Natural killer cell (primary cell): ENCODE measurements around the gene KCNMB3. TPM values are rescaled to one million over a fixed set of nuclear protein-coding genes. Genes with fewer than 3 reads are reported as not detected.

Experiments used
- ATAC-seq, 3 donors: fragments of 150-1000 bp in 2 of 3; fragments of 200-7000 bp in 1 of 3; cut with Tn5 transposase; 1 replicate in 1 of 3; 2 replicates in 2 of 3; pipeline ENCODE4 v1.10.0; 2021; ENCODE audit warnings: mild to moderate bottlenecking in 2 of 3, moderate library complexity in 2 of 3
- DNase-seq, 2 donors: peaks; one replicate each; pipeline versions ENCODE4 v3.0.0 to v3.0.0-alpha.2; 2013 to 2021; ENCODE audit warnings: mixed read lengths in 1 of 2
- H3K27ac ChIP-seq: one replicate; pipeline ENCODE4 v1.5.1; 2013; ENCODE audit warnings: mild to moderate bottlenecking, low read length
- H3K27me3 ChIP-seq: one replicate; pipeline ENCODE4 v1.6.1; 2013; ENCODE audit warnings: low read length; ENCODE audit not compliant: control insufficient read depth, insufficient read depth
- H3K36me3 ChIP-seq: one replicate; pipeline ENCODE4 v1.6.1; 2013; ENCODE audit warnings: low read length; ENCODE audit not compliant: control insufficient read depth, insufficient read depth
- H3K4me1 ChIP-seq: one replicate; pipeline ENCODE4 v1.6.1; 2013; ENCODE audit warnings: low read length; ENCODE audit not compliant: control insufficient read depth, insufficient read depth
- H3K4me3 ChIP-seq: one replicate; pipeline ENCODE4 v1.5.1; 2013; ENCODE audit warnings: low read length
- H3K9me3 ChIP-seq: one replicate; pipeline ENCODE4 v1.6.1; 2013; ENCODE audit warnings: low read length; ENCODE audit not compliant: control insufficient read depth, insufficient read depth
- H3K27ac Mint-ChIP-seq, 2 donors: one replicate each; pipeline ENCODE4 v1.8.0; 2022; ENCODE audit warnings: mild to moderate bottlenecking in 2 of 2, mixed read lengths in 2 of 2, moderate library complexity in 1 of 2
- H3K27me3 Mint-ChIP-seq, 2 donors: one replicate each; pipeline ENCODE4 v1.8.0; 2022; ENCODE audit warnings: low read depth in 2 of 2, mixed read lengths in 2 of 2
- H3K36me3 Mint-ChIP-seq: one replicate; pipeline ENCODE4 v1.8.0; 2022; ENCODE audit warnings: mixed read lengths
- H3K4me1 Mint-ChIP-seq, 2 donors: one replicate each; pipeline ENCODE4 v1.8.0; 2022; ENCODE audit warnings: mixed read lengths in 2 of 2
- H3K4me3 Mint-ChIP-seq: one replicate; pipeline ENCODE4 v1.8.0; 2022; ENCODE audit warnings: mild to moderate bottlenecking, moderate library complexity, mixed read lengths
- H3K9me3 Mint-ChIP-seq, 2 donors: one replicate each; pipeline ENCODE4 v1.8.0; 2022; ENCODE audit warnings: mixed read lengths in 2 of 2
- CTCF ChIP-seq: fragments of 200-600 bp; IDR thresholded peaks from one replicate; pipeline ENCODE4 v1.8.0; 2022; ENCODE audit warnings: antibody characterized with exemption
- WGBS: methylation state at CpG from one replicate; pipeline ENCODE4 v1.1.7; 2013; ENCODE audit warnings: missing lambda C conversion rate; ENCODE audit not compliant: insufficient coverage; 5-methylcytosine and 5-hydroxymethylcytosine counted together
- intact Hi-C: fragments of 100-400 bp; cut with micrococcal nuclease; formaldehyde crosslinking; loops from one replicate; pipeline ENCODE4 v1.14.2; 2022
- total RNA-seq, 4 donors: library from RNA; stranded (reverse); fragments of 120-200 nt in 1 of 4; gene quantifications; one replicate each; pipeline versions ENCODE4 v1.2.3 to v1.2.4, GENCODE V29; 2013 to 2022

Gene KCNMB3
- total RNA-seq, 3 donors from 2014 or later (not counting 1 experiment from before 2014, with no cell fraction given): 1.3 to 1.8 (median 1.4) TPM

DNA sequence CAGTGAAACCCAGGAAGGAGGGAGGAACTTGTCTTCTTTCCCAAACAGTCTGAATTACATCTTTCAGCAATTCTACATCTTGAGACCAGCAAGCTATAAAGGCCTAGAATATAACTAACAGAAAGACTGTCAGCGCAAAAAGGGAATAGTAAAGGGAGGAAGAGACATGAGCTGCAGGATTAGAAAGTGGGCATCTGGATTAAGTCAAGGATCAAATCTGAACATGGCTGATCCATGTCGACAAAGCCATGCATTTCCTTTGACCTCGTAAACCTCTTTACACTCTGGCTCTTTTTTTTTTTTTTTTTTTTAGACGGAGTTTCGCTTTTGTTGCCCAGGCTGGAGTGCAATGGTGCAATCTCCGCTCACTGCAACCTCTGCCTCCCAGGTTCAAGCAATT, 35.4 kb upstream of the KCNMB3 start:
- Histone ChIP-seq H3K27me3 (no peaks in the 10 kb centered on the region), H3K4me1 (no peaks in the 10 kb centered on the region), H3K9me3 (no peaks in the 10 kb centered on the region), H3K36me3 (no peaks in the 10 kb centered on the region), H3K27ac (no peak overlapping the region), H3K4me3 (no peak overlapping the region)
- Mint-ChIP-seq H3K4me1 (no peaks in the 10 kb centered on the region), H3K36me3 (no peaks in the 10 kb centered on the region), H3K27ac (no peak overlapping the region), H3K27me3 (peaks cover 13 to 27% of the 10 kb centered on the region in 2 donors), H3K4me3 (no peak overlapping the region), H3K9me3 (no peaks in the 10 kb centered on the region)
- WGBS: 91% methylated on average over 6 of the region's 6 CpGs
- no peak for TF ChIP-seq CTCF
- ATAC-seq: no peak
- no peak for DNase-seq
- intact Hi-C loops: no loop called here

DNA sequence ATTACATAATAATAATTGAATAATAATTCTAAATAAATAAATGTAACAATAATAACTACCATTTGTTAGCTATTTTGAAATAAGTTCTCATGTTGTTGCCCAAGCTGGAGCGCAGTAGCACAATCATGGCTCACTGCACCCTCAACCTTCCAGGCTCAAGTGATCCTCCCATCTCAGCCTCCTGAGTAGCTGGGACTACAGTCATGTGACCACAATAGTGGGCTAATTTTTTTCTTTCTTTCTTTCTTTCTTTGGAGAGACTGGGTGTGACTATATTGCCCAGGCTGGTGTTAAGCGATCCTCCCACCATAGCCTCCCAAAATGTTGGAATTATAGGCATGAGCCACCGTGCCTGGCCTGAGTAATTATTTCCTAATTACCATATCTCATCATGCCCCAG, 30.9 kb upstream of the KCNMB3 start:
- peaks cover 20 to 38% of the 10 kb centered on the region in 2 donors for H3K27me3 Mint-ChIP-seq
- no peak for TF ChIP-seq CTCF
- ATAC-seq: no peak
- Histone ChIP-seq H3K4me1 (no peaks in the 10 kb centered on the region), H3K27me3 (no peaks in the 10 kb centered on the region), H3K4me3 (no peak overlapping the region), H3K9me3 (no peaks in the 10 kb centered on the region), H3K36me3 (no peaks in the 10 kb centered on the region), H3K27ac (no peak overlapping the region)
- H3K36me3 Mint-ChIP-seq: no peaks in the 10 kb centered on the region
- DNase-seq: no peak
- H3K4me1 Mint-ChIP-seq: no peaks in the 10 kb centered on the region
- H3K9me3 Mint-ChIP-seq: no peaks in the 10 kb centered on the region
- WGBS: 97% methylated on average over 3 of the region's 3 CpGs
- intact Hi-C loops: no loop called here
- H3K4me3 Mint-ChIP-seq: no peak overlapping the region
- no peak overlapping the region for H3K27ac Mint-ChIP-seq

DNA sequence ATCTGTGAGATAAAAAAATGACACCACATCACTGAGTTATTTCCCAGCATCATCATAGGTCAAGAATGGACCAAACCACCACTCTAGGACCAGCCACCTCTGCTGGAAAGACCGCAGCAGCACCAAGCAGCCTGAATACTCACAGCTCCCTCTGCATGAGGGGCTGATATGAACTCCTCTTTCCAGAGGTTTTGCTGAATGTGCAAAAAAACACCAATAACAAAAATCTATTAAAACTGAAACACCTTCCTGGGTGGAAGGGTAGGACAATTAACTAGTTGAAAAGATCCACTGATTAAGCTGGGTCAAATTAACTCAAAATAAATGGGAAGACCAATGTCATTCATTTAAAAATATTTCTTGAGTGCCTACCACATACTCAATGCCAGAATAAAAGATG, 28.9 kb upstream of the KCNMB3 start:
- no peak overlapping the region for H3K4me3 ChIP-seq
- Mint-ChIP-seq H3K4me1 (no peaks in the 10 kb centered on the region), H3K36me3 (no peaks in the 10 kb centered on the region), H3K27me3 (peaks cover 26 to 47% of the 10 kb centered on the region in 2 donors), H3K4me3 (no peak overlapping the region), H3K9me3 (no peaks in the 10 kb centered on the region), H3K27ac (no peak overlapping the region)
- DNase-seq (no peak), ATAC-seq (no peak)
- no peaks in the 10 kb centered on the region for H3K36me3 ChIP-seq
- no peaks in the 10 kb centered on the region for H3K4me1 ChIP-seq
- intact Hi-C loops: no loop called here
- H3K27me3 ChIP-seq: no peaks in the 10 kb centered on the region
- 100% methylated on average over 1 of the region's 1 CpG for WGBS
- no peaks in the 10 kb centered on the region for H3K9me3 ChIP-seq
- no peak overlapping the region for H3K27ac ChIP-seq
- TF ChIP-seq CTCF: no peak

GRCh38 chr3:179278932-179279693, 28.2 kb upstream of the KCNMB3 start:
- H3K9me3 ChIP-seq: no peaks in the 10 kb centered on the region
- no peaks in the 10 kb centered on the region for H3K27me3 ChIP-seq
- Mint-ChIP-seq H3K4me3 (no peak overlapping the region), H3K4me1 (no peaks in the 10 kb centered on the region), H3K27me3 (peaks cover 24 to 44% of the 10 kb centered on the region in 2 donors), H3K27ac (no peak overlapping the region), H3K9me3 (no peaks in the 10 kb centered on the region), H3K36me3 (no peaks in the 10 kb centered on the region)
- no peaks in the 10 kb centered on the region for H3K36me3 ChIP-seq
- no peak overlapping the region for H3K27ac ChIP-seq
- 71% methylated on average over 4 of the region's 4 CpGs for WGBS
- intact Hi-C loops: no loop called here
- no peak overlapping the region for H3K4me3 ChIP-seq
- DNase-seq (no peak), ATAC-seq (no peak)
- no peak for TF ChIP-seq CTCF
- H3K4me1 ChIP-seq: no peaks in the 10 kb centered on the region
